Measurements from ENCODE around the gene ERCC6L. TPM values are rescaled to one million over a fixed set of nuclear protein-coding genes. Genes with fewer than 3 reads are reported as not detected.
"Not testable (repeated sequence)": the region's sequence is repeated elsewhere in the genome, so short reads cannot be mapped to it uniquely, and the experiment has no call there.

The ERCC6L gene
- total and polyA plus RNA-seq, 2 donors: 0.46 to 5.5 TPM

DNA sequence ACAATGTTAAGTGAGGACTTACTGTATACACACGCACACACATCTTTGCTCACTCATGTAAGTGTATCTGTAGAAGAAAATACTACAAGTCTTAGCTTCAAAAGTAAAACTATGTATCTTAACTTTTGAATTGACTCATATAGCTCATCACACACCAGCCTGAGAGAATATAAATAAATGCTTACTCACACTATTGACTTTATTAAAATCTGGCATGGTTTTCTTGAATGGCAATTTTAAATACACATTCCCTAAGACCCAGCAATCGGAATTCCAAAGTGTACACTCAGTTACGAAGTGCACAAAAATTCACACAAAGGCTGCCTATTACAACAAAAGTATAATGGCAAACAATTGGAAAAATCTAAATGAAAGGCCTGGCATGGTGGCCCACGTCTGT lies 2.0 kb downstream of the ERCC6L start:
- no peaks in the 10 kb centered on the region for H3K36me3 ChIP-seq (ENCODE audit: control insufficient read depth in 2 of 2, insufficient read depth in 2 of 2, low read length in 1 of 2)
- H3K4me1 ChIP-seq (ENCODE audit: control insufficient read depth in 2 of 2, insufficient read depth in 2 of 2, low read length in 2 of 2): peaks cover 2 to 6% of the 10 kb centered on the region in 2 donors
- H3K27ac ChIP-seq (ENCODE audit: low read depth in 1 of 2, low read length in 1 of 2): no peak overlapping the region
- WGBS: 97% methylated on average over 4 of the region's 4 CpGs
- H3K4me3 ChIP-seq (ENCODE audit: low read length in 2 of 2): no peak overlapping the region
- no peak for DNase-seq (ENCODE audit: low read depth in 6 of 9, low spot score in 9 of 9)
- peaks cover 0 to 2% of the 10 kb centered on the region in 2 donors for H3K27me3 ChIP-seq (ENCODE audit: control insufficient read depth in 2 of 2, insufficient read depth in 1 of 2, low read length in 1 of 2)
- no peaks in the 10 kb centered on the region for H3K9me3 ChIP-seq (ENCODE audit: control insufficient read depth in 2 of 2, insufficient read depth in 1 of 2, low read length in 1 of 2)

DNA sequence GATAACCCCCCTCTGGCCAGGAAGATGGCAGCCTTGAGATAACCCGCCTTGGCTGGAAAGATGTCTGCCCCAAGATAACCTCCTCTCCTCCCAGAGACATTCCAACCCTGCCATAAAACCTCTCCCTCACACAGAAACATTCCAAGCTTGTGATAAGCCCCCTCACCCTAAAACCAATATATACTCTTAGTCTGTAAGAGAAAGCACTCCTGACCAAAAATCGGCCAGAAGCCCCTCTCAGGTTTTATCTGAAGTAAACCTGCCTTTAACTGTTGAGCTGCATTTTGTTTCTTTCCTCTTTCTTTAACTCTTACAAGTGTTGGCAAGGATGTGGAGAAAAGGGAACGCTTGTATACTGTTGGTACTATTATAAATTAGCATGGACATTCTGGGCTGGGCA lies 8.5 kb downstream of the ERCC6L start:
- 96% methylated on average over 3 of the region's 3 CpGs for WGBS
- DNase-seq (ENCODE audit: low read depth in 6 of 9, low spot score in 9 of 9): no peak

DNA sequence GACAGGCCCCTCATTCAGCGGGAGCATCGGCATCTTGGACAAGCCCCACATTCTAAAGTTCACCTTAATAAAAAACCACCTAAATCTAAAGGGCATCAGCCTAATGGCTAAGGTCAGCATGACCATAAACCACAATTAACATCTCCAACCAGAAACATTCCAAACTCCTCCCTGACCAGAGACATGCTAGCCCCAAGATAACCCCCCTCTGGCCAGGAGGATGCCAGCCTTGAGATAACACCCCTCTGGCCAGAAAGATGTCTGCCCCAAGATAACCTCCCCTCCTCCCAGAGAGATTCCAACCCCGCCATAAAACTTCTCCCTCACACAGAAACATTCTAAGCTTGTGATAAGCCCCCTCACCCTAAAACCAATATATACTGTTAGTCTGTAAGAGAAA lies 18.5 kb downstream of the ERCC6L start:
- not testable (repeated sequence) for H3K9me3 ChIP-seq (ENCODE audit: control insufficient read depth in 2 of 2, insufficient read depth in 1 of 2, low read length in 1 of 2); H3K4me1 ChIP-seq (ENCODE audit: control insufficient read depth in 2 of 2, insufficient read depth in 2 of 2, low read length in 2 of 2); H3K4me3 ChIP-seq (ENCODE audit: low read length in 2 of 2); H3K27me3 ChIP-seq (ENCODE audit: control insufficient read depth in 2 of 2, insufficient read depth in 1 of 2, low read length in 1 of 2); DNase-seq (ENCODE audit: low read depth in 6 of 9, low spot score in 9 of 9); H3K27ac ChIP-seq (ENCODE audit: low read depth in 1 of 2, low read length in 1 of 2); H3K36me3 ChIP-seq (ENCODE audit: control insufficient read depth in 2 of 2, insufficient read depth in 2 of 2, low read length in 1 of 2)
- 94% methylated on average over 3 of the region's 3 CpGs for WGBS

More for the DNA sequence above, 8.5 kb downstream of the ERCC6L start:
- H3K27ac ChIP-seq (ENCODE audit: low read depth in 1 of 2, low read length in 1 of 2): no peak overlapping the region
- no peak overlapping the region for H3K4me3 ChIP-seq (ENCODE audit: low read length in 2 of 2)
- no peaks in the 10 kb centered on the region for H3K4me1 ChIP-seq (ENCODE audit: control insufficient read depth in 2 of 2, insufficient read depth in 2 of 2, low read length in 2 of 2)
- no peaks in the 10 kb centered on the region for H3K27me3 ChIP-seq (ENCODE audit: control insufficient read depth in 2 of 2, insufficient read depth in 1 of 2, low read length in 1 of 2)
- no peaks in the 10 kb centered on the region for H3K36me3 ChIP-seq (ENCODE audit: control insufficient read depth in 2 of 2, insufficient read depth in 2 of 2, low read length in 1 of 2)
- no peaks in the 10 kb centered on the region for H3K9me3 ChIP-seq (ENCODE audit: control insufficient read depth in 2 of 2, insufficient read depth in 1 of 2, low read length in 1 of 2)

DNA sequence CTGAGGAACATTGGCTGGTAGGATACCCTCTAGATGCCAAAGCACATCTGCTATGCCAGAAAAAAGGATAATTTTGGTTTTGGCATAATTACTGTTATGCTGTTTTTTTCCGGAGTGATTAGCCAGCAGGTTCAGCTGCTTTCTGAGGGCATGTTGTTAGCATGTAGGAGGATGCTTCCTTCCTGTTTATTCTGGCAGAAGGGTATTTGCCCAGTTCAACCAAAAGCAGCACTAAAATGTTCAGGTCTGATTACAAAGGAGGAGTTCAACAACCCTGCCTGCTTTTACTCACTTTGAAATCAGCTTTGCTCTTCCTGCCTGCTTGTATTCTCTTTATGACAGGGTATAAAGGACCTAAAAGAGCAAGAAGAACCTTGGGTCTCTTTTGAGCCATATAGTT lies 21.9 kb downstream of the ERCC6L start:
- H3K36me3 ChIP-seq (ENCODE audit: control insufficient read depth in 2 of 2, insufficient read depth in 2 of 2, low read length in 1 of 2): no peaks in the 10 kb centered on the region
- DNase-seq (ENCODE audit: low read depth in 6 of 9, low spot score in 9 of 9): no peak
- 88% methylated on average over 1 of the region's 1 CpG for WGBS
- no peaks in the 10 kb centered on the region for H3K27me3 ChIP-seq (ENCODE audit: control insufficient read depth in 2 of 2, insufficient read depth in 1 of 2, low read length in 1 of 2)
- H3K9me3 ChIP-seq (ENCODE audit: control insufficient read depth in 2 of 2, insufficient read depth in 1 of 2, low read length in 1 of 2): no peaks in the 10 kb centered on the region
- H3K4me3 ChIP-seq (ENCODE audit: low read length in 2 of 2): no peak overlapping the region
- no peak overlapping the region for H3K27ac ChIP-seq (ENCODE audit: low read depth in 1 of 2, low read length in 1 of 2)
- no peaks in the 10 kb centered on the region for H3K4me1 ChIP-seq (ENCODE audit: control insufficient read depth in 2 of 2, insufficient read depth in 2 of 2, low read length in 2 of 2)

DNA sequence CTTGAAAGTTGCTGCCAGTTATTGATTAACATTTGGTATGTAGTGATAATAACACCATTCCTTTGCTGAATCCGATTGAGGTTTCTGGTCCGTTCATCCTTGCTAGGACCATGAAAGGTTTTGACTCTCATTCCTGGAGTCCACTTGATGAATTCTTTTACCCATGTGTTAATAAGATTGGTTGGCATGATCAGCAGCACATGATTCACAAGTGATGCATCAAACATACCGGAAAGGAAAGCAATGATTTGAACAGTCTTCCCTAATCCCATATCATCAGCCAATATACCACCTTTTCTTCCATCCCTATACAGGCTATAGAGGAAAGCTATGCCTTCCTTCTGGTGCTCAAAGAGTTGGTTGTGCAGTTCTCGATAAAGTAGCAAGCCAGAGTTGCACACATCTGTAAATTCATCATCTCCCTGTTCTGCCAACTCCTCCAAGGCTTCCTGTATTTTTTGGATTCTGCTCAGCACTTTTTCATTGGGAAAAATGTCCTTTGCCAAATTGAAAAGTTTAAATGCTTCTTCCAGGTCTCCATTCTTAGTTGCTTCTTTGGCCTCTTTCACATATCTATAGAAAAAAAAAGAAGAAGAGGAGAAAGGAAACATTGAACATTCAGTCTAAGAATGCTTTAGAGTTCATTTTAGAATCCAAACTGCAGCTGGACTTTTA lies 30.6 kb downstream of the ERCC6L start:
- Histone ChIP-seq H3K9me3 (ENCODE audit: control insufficient read depth in 2 of 2, insufficient read depth in 1 of 2, low read length in 1 of 2) (no peaks in the 10 kb centered on the region), H3K27me3 (ENCODE audit: control insufficient read depth in 2 of 2, insufficient read depth in 1 of 2, low read length in 1 of 2) (no peaks in the 10 kb centered on the region), H3K4me3 (ENCODE audit: low read length in 2 of 2) (no peak overlapping the region), H3K27ac (ENCODE audit: low read depth in 1 of 2, low read length in 1 of 2) (no peak overlapping the region), H3K4me1 (ENCODE audit: control insufficient read depth in 2 of 2, insufficient read depth in 2 of 2, low read length in 2 of 2) (no peaks in the 10 kb centered on the region), H3K36me3 (ENCODE audit: control insufficient read depth in 2 of 2, insufficient read depth in 2 of 2, low read length in 1 of 2) (peaks cover 11 to 17% of the 10 kb centered on the region in 2 donors)
- no peak for DNase-seq (ENCODE audit: low read depth in 6 of 9, low spot score in 9 of 9)
- 99% methylated on average over 4 of the region's 4 CpGs for WGBS

DNA sequence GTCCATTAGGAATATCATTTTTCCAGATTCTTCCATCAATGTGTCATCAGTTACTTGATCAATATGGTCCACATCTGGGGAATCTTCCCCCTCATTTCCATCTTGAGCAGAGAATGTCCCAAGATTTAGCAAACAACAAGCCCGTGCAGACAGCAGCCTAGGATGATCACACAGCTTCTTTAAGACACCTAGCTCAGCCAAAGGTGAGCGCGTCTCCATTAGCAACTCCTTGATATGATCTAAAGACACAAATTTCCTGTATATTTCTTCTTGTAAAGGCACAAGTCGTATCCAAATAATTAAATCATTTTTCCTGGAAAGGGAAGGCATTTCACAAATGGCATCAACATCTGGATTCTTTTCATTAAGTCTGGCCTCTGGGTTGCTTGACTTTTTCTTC lies 31.5 kb downstream of the ERCC6L start:
- peaks cover 14 to 17% of the 10 kb centered on the region in 2 donors for H3K36me3 ChIP-seq (ENCODE audit: control insufficient read depth in 2 of 2, insufficient read depth in 2 of 2, low read length in 1 of 2)
- H3K9me3 ChIP-seq (ENCODE audit: control insufficient read depth in 2 of 2, insufficient read depth in 1 of 2, low read length in 1 of 2): no peaks in the 10 kb centered on the region
- 99% methylated on average over 4 of the region's 4 CpGs for WGBS

DNA sequence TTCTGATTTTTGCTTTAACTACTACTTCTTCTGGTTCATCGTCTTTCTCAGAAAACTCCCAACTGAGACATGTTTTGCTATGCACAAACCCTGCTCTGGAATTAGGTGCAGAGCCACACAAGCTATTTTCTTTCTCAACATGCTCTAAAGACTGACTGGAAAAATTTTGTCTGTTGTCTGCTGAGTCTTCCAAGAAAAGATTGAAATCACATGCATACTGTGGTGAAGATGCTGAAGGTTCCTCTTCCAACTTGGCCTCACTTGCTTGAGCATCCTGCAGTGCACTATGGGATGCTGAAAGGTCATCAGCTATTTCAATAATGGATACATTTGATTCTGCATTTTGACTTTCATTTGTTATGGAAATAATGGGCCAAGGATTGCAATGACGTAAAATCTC lies 33.1 kb downstream of the ERCC6L start:
- H3K36me3 ChIP-seq (ENCODE audit: control insufficient read depth in 2 of 2, insufficient read depth in 2 of 2, low read length in 1 of 2): peaks cover 14 to 23% of the 10 kb centered on the region in 2 donors
- no peaks in the 10 kb centered on the region for H3K9me3 ChIP-seq (ENCODE audit: control insufficient read depth in 2 of 2, insufficient read depth in 1 of 2, low read length in 1 of 2)
- WGBS: 99% methylated on average over 2 of the region's 2 CpGs
- H3K27ac ChIP-seq (ENCODE audit: low read depth in 1 of 2, low read length in 1 of 2): no peak overlapping the region
- no peak for DNase-seq (ENCODE audit: low read depth in 6 of 9, low spot score in 9 of 9)
- H3K4me1 ChIP-seq (ENCODE audit: control insufficient read depth in 2 of 2, insufficient read depth in 2 of 2, low read length in 2 of 2): no peaks in the 10 kb centered on the region
- no peaks in the 10 kb centered on the region for H3K27me3 ChIP-seq (ENCODE audit: control insufficient read depth in 2 of 2, insufficient read depth in 1 of 2, low read length in 1 of 2)
- H3K4me3 ChIP-seq (ENCODE audit: low read length in 2 of 2): no peak overlapping the region

More for the DNA sequence above, 31.5 kb downstream of the ERCC6L start:
- no peak overlapping the region for H3K27ac ChIP-seq (ENCODE audit: low read depth in 1 of 2, low read length in 1 of 2)
- no peak overlapping the region for H3K4me3 ChIP-seq (ENCODE audit: low read length in 2 of 2)
- no peaks in the 10 kb centered on the region for H3K27me3 ChIP-seq (ENCODE audit: control insufficient read depth in 2 of 2, insufficient read depth in 1 of 2, low read length in 1 of 2)
- no peaks in the 10 kb centered on the region for H3K4me1 ChIP-seq (ENCODE audit: control insufficient read depth in 2 of 2, insufficient read depth in 2 of 2, low read length in 2 of 2)
- DNase-seq (ENCODE audit: low read depth in 6 of 9, low spot score in 9 of 9): no peak

DNA sequence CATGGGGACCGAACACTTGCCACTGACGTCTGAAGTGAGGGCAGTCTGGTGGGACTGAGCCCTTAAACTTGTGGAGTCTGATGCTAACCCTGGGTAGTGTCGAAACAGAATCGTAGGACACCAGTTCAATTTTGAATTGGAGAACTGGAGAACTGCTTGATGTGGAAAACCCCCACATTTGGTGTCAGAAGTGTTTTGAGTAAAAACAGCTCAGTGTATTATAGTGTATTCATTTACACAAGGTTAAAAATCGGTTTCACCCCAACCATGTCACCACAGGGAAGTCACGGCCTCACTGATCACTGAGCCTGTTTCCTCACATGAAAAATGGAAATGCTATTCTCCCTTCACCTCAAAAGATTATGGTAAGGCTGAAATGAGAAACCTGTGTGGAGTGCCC lies 35.4 kb downstream of the ERCC6L start:
- Histone ChIP-seq H3K4me1 (ENCODE audit: control insufficient read depth in 2 of 2, insufficient read depth in 2 of 2, low read length in 2 of 2) (no peaks in the 10 kb centered on the region), H3K4me3 (ENCODE audit: low read length in 2 of 2) (no peak overlapping the region), H3K36me3 (ENCODE audit: control insufficient read depth in 2 of 2, insufficient read depth in 2 of 2, low read length in 1 of 2) (peaks cover 16 to 32% of the 10 kb centered on the region in 2 donors), H3K27me3 (ENCODE audit: control insufficient read depth in 2 of 2, insufficient read depth in 1 of 2, low read length in 1 of 2) (no peaks in the 10 kb centered on the region), H3K27ac (ENCODE audit: low read depth in 1 of 2, low read length in 1 of 2) (no peak overlapping the region), H3K9me3 (ENCODE audit: control insufficient read depth in 2 of 2, insufficient read depth in 1 of 2, low read length in 1 of 2) (no peaks in the 10 kb centered on the region)
- WGBS: 98% methylated on average over 6 of the region's 6 CpGs
- no peak for DNase-seq (ENCODE audit: low read depth in 6 of 9, low spot score in 9 of 9)

DNA sequence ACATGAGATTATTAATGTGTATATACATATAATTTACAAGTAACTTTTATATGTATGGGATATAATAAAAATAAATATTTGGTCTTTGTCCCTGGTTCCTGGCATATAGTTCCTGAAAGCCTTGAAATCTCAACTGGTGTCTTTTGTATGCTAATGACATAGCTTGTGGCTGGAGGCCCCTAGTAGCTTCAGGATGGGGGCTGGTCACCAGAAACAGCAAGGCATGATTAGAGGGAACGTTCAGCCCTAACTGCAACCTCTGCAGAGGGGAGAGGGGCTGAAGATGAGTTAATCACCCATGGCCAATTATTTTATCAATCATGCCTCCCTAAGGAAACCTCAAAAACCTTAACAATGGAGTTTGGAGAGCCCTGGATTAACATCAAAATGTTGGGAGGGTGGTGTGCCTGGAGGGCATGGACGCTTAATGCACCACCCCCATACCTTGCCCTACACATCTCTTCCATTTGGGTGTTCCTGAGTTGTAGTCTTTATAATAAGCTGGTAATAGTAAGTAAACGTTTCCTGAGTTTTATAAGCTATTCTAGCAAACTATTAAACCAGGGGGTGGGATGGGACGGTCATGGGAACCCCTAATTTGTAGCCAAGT lies 35.9 kb downstream of the ERCC6L start:
- H3K9me3 ChIP-seq (ENCODE audit: control insufficient read depth in 2 of 2, insufficient read depth in 1 of 2, low read length in 1 of 2): no peaks in the 10 kb centered on the region
- no peaks in the 10 kb centered on the region for H3K27me3 ChIP-seq (ENCODE audit: control insufficient read depth in 2 of 2, insufficient read depth in 1 of 2, low read length in 1 of 2)
- H3K4me1 ChIP-seq (ENCODE audit: control insufficient read depth in 2 of 2, insufficient read depth in 2 of 2, low read length in 2 of 2): no peaks in the 10 kb centered on the region
- 98% methylated on average over 4 of the region's 4 CpGs for WGBS
- DNase-seq (ENCODE audit: low read depth in 6 of 9, low spot score in 9 of 9): no peak
- no peak overlapping the region for H3K27ac ChIP-seq (ENCODE audit: low read depth in 1 of 2, low read length in 1 of 2)
- H3K36me3 ChIP-seq (ENCODE audit: control insufficient read depth in 2 of 2, insufficient read depth in 2 of 2, low read length in 1 of 2): peaks cover 14 to 29% of the 10 kb centered on the region in 2 donors
- no peak overlapping the region for H3K4me3 ChIP-seq (ENCODE audit: low read length in 2 of 2)
